ENCODE results near the gene DBP. TPM values are rescaled to one million over a fixed set of nuclear protein-coding genes. Genes with fewer than 3 reads are reported as not detected.

DBP gene
- total and polyA plus RNA-seq, 4 donors, result 6.8 to 16.8 (median 9.8) TPM

DNA sequence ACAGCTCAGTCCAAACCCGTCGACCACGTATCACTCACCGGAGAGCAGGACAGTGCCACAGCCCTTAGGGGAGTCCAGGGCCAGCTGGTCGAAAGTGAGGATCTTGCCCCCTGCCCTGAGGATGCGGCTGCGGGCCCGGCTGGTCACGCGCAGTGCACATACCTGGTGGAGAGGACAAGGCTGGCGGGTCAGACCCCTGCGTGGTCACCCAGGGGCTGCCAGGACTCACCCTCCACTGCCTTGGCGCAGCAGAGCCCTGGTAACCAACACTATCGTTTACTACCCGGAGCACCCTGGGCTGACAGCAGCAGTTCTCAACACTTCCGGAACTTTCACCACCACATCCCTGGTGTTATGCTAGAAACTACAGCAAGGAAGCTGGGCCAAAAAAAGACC is 21.1 kb downstream of the DBP start:
- Histone ChIP-seq H3K27me3 (ENCODE audit: control insufficient read depth in 3 of 3, insufficient read depth in 3 of 3, low read length in 2 of 3) (no peaks in the 10 kb centered on the region), H3K9me3 (ENCODE audit: control insufficient read depth in 4 of 4, insufficient read depth in 3 of 4, low read length in 3 of 4) (no peaks in the 10 kb centered on the region), H3K9ac (ENCODE audit: insufficient read depth in 1 of 2, low read length in 2 of 2) (no peak overlapping the region), H3K4me1 (ENCODE audit: control insufficient read depth in 5 of 5, insufficient read depth in 5 of 5, low read length in 5 of 5) (peaks cover 0 to 41% (median 20%) of the 10 kb centered on the region in 5 donors), H3K4me3 (no peak overlapping the region), H3K27ac (ENCODE audit: low read depth in 1 of 2, low read length in 1 of 2) (peak overlapping the region in 1 of 2 donors; percentile 78), H3K36me3 (ENCODE audit: control insufficient read depth in 4 of 4, insufficient read depth in 4 of 4, low read length in 4 of 4) (peaks cover 13 to 38% (median 22%) of the 10 kb centered on the region in 4 donors)
- TF ChIP-seq, protein P1, sequence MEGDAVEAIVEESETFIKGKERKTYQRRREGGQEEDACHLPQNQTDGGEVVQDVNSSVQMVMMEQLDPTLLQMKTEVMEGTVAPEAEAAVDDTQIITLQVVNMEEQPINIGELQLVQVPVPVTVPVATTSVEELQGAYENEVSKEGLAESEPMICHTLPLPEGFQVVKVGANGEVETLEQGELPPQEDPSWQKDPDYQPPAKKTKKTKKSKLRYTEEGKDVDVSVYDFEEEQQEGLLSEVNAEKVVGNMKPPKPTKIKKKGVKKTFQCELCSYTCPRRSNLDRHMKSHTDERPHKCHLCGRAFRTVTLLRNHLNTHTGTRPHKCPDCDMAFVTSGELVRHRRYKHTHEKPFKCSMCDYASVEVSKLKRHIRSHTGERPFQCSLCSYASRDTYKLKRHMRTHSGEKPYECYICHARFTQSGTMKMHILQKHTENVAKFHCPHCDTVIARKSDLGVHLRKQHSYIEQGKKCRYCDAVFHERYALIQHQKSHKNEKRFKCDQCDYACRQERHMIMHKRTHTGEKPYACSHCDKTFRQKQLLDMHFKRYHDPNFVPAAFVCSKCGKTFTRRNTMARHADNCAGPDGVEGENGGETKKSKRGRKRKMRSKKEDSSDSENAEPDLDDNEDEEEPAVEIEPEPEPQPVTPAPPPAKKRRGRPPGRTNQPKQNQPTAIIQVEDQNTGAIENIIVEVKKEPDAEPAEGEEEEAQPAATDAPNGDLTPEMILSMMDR (IDR thresholded peaks at IDR 0.05; ENCODE audit: control extremely low read depth, extremely low read depth), result no peak
- ATAC-seq (ENCODE audit: insufficient read depth, low FRiP score), result no peak
- no peak for DNase-seq
- WGBS, 2 donors, result 83 to 94% methylated on average over 14 to 16 of the region's 16 CpGs

- Histone ChIP-seq H3K36me3 (ENCODE audit: control insufficient read depth in 4 of 4, insufficient read depth in 4 of 4, low read length in 4 of 4) (peaks cover 13 to 38% (median 22%) of the 10 kb centered on the region in 4 donors), H3K9me3 (ENCODE audit: control insufficient read depth in 4 of 4, insufficient read depth in 3 of 4, low read length in 3 of 4) (no peaks in the 10 kb centered on the region), H3K4me3 (no peak overlapping the region), H3K27ac (ENCODE audit: low read depth in 1 of 2, low read length in 1 of 2) (peak overlapping the region in 1 of 2 donors; percentile 78), H3K27me3 (ENCODE audit: control insufficient read depth in 3 of 3, insufficient read depth in 3 of 3, low read length in 2 of 3) (no peaks in the 10 kb centered on the region), H3K9ac (ENCODE audit: insufficient read depth in 1 of 2, low read length in 2 of 2) (no peak overlapping the region), H3K4me1 (ENCODE audit: control insufficient read depth in 5 of 5, insufficient read depth in 5 of 5, low read length in 5 of 5) (peaks cover 0 to 41% (median 20%) of the 10 kb centered on the region in 5 donors)
- WGBS, 2 donors, result 73 to 84% methylated on average over 17 to 19 of the region's 19 CpGs
- TF ChIP-seq, protein P1 (IDR thresholded peaks at IDR 0.05; ENCODE audit: control extremely low read depth, extremely low read depth), result no peak
- ATAC-seq (ENCODE audit: insufficient read depth, low FRiP score), result no peak
- no peak for DNase-seq
These were observed 21.7 kb downstream of the DBP start for GRCh38 chr19:48615231-48616040.

DNA sequence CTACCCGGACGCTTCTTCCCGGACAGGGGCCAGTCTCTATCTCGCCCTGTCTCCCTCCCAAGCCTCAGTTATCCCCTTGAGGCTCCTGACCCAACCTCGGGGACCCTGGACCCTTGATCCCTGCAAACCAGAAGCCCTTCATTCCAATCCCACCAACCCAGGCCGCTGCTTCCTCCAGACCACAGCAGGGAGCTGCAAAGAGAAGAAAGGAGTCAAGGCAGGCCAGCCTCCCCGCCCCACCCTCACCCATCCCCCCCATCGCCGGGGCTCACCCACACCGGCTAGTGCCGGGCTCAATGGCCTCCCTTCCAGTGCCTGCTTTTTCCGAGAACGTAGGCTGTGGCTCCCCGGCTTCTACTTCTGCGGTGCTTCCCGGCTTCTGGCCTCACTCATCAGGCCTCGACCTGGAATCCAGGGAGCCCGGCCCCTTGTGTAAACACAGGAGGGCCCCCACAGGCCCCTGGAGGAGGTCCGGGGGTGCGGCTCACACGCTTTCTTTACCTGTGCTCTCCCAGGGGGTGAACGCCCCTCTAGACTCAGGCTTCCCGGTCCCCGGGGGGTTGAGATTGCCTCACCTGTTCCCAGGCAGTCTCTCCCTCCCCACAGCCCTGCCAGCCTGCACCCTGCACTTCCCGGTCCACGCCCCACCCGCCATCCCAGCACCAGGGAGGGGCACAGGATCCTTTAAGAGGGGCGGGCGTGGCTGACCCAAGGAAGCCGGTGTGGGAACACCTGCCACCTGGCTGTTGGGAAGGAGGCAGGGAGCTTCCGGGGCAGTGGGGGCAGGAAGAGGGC is 22.5 kb downstream of the DBP start, which contains the start of gene FAM83E:
FAM83E (minus strand) TSS at position 641 of the 795 bp plus-strand sequence. CDS start 1,704 bp downstream, outside the sequence.
- DNase-seq, result peak; percentile 39 to 57 (median 40)
- Histone ChIP-seq H3K9ac (ENCODE audit: insufficient read depth in 1 of 2, low read length in 2 of 2) (no peak within 1 kb of the TSS), H3K4me1 (ENCODE audit: control insufficient read depth in 5 of 5, insufficient read depth in 5 of 5, low read length in 5 of 5) (peaks cover 0 to 38% (median 20%) of the 10 kb centered on the region in 5 donors), H3K9me3 (ENCODE audit: control insufficient read depth in 4 of 4, insufficient read depth in 3 of 4, low read length in 3 of 4) (no peaks in the 10 kb centered on the region), H3K27ac (ENCODE audit: low read depth in 1 of 2, low read length in 1 of 2) (peak within 1 kb of the TSS in 1 of 2 donors; percentile 78), H3K4me3 (peak within 1 kb of the TSS; percentile 14), H3K36me3 (ENCODE audit: control insufficient read depth in 4 of 4, insufficient read depth in 4 of 4, low read length in 4 of 4) (peaks cover 13 to 38% (median 22%) of the 10 kb centered on the region in 4 donors), H3K27me3 (ENCODE audit: control insufficient read depth in 3 of 3, insufficient read depth in 3 of 3, low read length in 2 of 3) (no peaks in the 10 kb centered on the region)
- TF ChIP-seq, protein P1 (IDR thresholded peaks at IDR 0.05; ENCODE audit: control extremely low read depth, extremely low read depth), result no peak
- peak; percentile 10 for ATAC-seq (ENCODE audit: insufficient read depth, low FRiP score)
- 52 to 68% methylated on average over 29 to 31 of the region's 31 CpGs for WGBS, 2 donors
